Activated T-helper 9 cell treated with anti-CD3 and anti-CD28 coated beads, Interleukin-2, amount 50 U/mL, for 16 hours (primary cell): ENCODE data around the gene ATP1B4.

Experiments
- DNase-seq: peaks from one replicate; pipeline ENCODE4 v3.0.0-alpha.2; 2020; ENCODE audit warnings: low read depth

The ATP1B4 gene

DNA sequence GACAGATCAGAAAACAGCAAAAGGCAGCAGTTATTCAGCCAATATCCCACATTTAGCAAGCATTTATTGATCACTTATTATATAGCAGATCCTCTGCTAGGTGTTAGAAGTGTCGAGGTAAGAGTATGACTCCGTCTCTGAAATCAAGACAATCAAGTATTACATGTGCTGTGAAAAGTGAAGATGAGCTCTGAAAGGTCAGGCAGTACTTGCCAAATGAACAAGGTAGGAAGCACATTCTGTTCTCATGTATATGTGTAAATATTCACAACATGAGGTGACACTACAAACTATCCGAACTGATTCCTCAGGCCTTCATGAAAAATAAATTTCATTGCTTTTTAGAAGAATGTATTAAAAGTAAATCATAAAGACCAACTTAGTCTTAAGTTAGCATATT lies 15.3 kb downstream of the ATP1B4 start:
- no peak for DNase-seq

DNA sequence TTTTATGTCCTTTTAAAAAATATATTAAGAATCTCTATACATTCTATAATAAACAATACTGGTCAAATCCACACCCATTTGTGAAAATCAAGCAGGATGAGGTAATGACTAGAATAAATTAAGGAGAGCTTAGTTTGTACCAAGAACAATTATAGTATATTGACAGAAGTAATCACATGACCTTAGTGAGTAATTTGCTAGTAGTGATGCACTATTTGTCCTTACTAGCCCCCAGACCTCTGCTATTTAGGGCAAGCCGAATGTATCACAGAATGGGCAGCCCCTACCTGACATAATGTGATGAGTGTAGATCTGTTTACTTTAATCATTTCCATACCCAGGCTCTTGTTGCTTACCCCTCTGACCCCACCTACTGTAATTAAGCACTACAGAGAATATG lies 15.8 kb downstream of the ATP1B4 start:
- no peak for DNase-seq

DNA sequence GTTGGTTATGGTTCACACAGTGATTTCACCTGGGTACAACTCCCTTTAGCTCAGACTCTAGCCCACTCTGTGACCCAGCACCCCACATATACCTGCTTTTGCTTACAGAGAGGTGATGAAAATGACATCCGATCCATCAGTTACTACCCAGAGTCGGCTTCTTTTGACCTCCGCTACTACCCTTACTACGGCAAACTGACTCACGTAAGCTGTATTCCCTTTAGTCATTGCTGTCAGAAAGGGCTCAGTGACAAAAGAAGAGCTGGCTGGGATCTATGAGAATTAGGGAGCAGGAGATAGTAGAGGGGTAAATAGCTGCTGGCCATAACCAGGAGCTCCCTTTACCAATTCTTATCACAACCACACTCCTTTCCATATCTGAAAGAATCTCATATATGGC lies 16.7 kb downstream of the ATP1B4 start:
- no peak for DNase-seq

DNA sequence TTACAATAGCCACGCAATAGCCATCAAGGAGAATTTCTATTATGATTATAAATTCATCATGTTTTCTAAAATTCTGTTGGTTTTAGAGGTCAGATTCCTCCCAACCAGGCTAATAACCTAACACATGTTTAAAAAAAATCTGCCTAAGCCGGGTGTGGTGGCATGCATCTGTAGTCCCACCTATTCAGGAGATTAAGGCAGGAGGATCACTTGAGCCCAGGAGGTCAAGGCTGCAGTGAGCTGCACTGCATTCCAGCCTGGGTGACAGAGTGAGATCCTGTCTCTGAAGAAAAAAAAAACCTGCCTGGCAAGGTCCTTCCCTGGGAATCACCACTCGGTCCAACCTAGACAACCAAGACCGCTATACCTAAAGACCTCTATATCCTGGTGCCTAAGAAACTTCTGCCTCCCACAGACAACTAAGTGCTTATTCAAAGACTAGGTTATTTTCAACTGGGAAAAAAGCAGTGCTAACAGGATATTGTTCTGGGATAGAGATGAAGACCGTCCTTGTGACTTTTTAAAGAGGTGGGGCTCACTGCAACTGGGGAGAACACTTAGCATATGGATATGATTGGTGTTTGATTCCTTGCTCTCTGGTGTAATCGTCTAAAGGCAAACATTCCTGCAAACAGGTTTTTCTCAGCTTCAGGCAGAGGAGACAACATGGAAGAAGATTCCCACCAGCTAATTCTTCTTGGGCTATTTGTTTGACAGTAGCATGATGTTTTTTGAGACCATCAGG lies 18.2 kb downstream of the ATP1B4 start:
- no peak for DNase-seq

DNA sequence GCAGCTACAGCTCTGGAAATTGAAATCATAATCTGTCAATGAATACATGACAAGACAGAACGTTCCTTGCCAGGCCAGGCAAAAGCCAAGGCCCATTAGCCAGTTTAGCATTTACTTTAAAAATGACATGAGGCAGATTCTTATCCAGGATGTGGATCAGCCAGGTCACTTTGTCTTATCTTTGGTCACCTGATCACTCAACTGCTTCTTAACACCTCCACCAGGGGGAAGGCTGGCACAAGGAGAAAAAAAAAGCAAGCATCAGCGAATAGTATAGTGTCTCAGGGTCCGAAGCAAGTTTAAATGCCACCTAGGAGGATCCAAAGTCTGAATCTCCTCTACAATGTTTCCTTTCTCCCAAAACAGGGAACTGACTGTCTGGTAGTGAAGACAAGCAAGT lies 18.8 kb downstream of the ATP1B4 start:
- no peak for DNase-seq

DNA sequence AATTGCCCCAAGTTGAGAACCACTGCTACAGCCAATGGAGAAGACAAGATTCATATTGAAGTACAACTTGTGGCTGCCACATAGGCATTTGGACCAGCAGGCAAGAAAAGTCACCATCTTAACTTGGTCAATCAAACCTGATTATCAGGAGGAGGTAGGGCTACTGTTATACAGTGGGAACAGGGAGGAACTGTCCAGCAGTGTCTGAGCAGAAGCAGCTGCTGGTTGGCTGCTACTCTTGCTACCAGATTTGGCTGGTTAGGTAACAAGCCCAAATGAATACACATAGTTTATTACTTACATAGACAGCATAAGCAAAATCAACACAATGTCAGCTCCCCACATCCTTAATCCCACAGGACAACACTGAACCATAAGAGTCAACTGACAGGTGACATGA lies 39.4 kb downstream of the ATP1B4 start:
- DNase-seq, result no peak

DNA sequence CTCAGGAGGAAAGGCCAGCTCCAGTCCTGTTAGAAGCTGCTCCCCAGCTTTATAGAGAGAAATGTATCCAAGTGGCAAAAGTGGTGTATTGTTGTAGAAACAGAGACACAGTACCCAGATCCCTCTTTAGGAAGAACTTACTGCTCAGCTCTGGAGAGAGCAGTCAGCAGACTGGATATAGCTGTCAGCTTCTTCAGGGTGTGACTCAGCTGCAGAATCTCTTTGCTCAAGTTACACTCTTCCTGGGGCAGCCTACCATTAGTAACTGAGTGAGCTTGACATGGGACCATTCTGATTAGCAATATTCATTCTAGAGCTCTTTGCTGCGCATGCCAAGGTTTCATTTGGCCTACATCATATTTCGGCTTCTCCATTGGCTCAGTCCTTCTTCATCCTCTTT lies 40.5 kb downstream of the ATP1B4 start:
- DNase-seq, result no peak

DNA sequence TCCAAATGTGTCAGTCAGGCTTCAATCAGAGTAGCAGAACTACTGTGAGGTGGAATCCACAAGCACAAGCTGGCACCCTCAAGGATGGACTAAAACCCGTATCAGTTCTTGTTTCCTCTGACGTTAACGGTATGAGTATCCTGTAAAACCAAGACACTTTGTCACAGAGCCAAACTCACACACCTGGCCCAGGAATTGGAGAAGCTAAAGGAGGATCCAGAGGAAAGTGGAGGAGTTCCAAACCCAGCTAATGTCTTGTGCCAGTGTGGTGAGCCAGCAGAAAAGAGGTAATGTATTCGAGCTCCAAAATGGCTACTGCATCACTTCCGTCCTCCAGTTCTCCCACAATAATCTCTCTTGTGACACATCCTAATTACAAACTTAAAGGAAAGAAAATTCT lies 44.7 kb downstream of the ATP1B4 start:
- DNase-seq, result no peak

DNA sequence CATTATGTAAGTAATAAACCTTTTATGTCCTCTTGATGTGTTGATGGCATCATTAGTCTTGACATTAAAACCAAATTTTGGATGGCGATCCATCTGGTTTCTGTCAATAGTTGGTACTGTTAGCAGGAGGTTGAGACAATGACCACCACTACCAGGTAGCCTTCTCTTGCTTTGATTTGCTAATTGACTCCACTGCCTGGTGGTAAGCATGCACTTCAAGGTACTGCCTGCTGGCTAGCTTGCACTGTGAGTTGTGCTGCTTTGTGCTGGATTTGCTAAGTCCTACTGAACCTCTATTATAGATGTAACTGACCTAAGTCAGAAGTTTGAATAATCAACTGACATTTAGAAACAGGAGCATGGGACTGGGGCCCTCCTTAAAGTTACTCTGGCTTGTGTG lies 46.3 kb downstream of the ATP1B4 start:
- DNase-seq, result no peak

DNA sequence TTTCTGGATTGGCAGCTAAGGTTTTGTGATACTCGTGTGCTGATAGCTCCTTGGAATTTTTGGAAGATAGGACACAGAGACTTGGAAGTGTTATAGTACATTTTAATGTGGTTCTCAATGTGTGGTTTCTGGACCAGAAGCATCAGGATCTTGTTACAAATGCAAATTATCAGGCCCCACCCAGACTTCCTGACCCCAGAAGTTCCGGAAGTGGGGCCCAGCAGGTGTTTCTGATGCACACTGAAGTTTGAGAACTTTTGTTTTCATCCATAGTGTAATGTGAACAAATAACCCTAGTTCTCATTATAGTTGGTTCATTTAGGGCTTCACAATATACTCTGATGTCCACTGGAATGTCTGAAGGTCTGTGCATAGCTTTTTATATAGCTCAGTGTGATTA lies 57.6 kb downstream of the ATP1B4 start:
- no peak for DNase-seq

DNA sequence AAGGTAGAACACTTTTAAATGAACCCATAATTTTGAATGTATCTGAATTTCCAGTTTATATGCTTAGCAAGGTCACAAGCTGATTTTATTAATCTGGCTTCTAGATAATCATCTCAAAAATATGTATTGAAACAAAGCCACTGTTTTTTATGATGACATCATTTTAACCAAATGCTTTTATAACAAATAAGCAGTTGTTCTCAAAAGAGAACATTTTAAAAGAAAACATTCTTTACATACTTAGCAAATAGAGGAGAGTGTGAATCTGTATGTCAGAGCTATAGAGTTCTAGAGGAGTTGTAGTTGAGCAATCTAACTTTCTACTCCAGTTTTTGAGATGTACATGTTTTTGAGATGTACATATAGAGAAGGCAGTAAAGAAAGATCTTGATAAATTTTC lies 64.7 kb downstream of the ATP1B4 start:
- DNase-seq, result no peak

DNA sequence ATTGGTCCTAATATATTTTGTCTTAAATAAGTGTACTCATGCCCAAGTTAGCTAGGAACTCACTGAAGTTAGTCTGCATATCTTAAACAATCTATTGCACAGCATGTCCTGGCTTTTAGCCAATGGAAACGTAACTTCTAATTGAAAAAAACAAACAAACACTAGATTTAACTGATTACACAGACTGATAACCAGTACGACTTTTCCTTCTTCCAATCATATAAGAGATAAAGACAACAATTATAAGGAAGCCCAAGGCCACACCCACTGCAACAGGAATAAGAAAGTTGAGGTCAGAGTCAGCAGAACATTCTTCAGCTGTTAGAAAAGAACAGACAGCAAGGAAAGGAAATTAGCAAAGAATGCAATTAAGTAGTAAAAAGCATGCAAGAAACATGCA lies 66.4 kb downstream of the ATP1B4 start:
- no peak for DNase-seq

DNA sequence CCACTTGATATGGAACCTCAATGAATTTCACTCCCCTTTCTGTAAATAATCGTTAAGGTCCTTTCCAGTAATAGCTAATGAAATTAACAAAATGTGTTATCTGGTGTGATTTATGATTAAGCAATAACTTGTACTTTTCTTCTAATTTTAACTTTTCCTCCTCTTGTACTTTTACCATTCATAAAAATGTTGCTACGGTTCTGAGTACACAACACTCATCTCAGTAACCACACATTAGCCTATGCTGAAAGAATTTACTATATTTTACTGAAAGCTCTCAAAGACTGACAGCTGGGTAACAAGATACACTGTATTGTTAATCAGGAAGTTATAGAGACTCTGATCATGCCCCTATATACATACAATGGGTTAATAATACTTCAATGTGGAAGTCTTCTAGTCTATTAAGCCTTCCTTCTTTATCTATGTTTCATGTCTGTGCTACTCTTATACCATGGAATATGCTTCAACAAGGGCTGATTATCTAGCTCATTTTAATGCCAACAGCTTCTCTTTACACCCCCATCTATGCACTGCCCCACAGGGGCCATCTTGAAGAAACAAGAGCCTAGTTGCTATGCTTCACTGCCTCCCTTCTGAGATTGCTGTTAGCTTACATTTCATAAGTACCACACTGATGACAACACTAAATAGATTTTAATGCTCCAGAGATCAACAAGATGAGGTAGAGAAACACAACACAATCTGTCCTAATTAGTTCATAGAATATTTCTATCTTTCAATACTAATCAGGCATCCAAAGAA lies 68.1 kb downstream of the ATP1B4 start:
- DNase-seq, result no peak
